RPMI7951 (cell line): ENCODE results near the gene SLC44A3. TPM values are rescaled to one million over a fixed set of nuclear protein-coding genes. Genes with fewer than 3 reads are reported as not detected.
A peak's percentile ranks its signal among the peaks of the same experiment; 100 is the strongest.

Source experiments
- DNase-seq: peaks from one replicate; pipeline ENCODE4 v3.0.0-alpha.2; 2012; ENCODE audit warnings: low read depth
- total RNA-seq: library from RNA; depleted of rRNA; stranded (reverse); fragments of >200 nt; shearing (Covaris generic); gene quantifications from 2 replicates; pipeline ENCODE4 v1.2.3, GENCODE V29; 2014

The SLC44A3 gene
- total RNA-seq, 1 experiment from 2014 or later = 1.1 TPM

DNA sequence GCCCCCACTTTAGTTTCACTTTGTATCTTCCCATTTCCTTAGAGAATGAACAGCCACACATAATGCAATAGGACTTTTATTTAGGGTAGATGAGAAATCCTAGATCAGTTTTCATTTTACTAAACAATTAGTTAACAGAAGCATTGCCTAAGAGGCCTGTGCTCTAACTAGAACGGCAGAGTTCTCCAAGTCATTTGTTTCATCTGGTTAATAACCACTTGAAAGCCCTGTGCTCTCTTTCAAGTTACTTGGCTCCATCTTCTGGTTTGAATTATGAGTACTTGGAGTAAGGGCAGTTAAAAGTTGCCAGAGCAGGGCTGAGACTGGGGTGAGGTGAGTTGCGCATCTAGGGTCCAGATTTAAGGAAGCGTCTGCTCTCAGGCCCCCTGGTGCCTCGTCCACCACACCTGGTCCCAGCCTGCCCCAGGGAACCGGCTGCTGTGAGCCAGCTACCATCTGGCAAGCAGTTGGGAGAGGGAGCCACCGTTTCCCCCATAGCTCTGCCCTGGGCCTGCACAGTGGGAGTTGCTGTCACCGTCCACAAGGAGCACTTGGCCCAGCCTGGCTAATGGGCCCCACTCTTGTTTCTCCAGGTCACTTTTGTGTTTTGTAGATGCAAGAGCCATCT lies 18.1 kb upstream of the SLC44A3 start:
- peak; percentile 90 for DNase-seq

DNA sequence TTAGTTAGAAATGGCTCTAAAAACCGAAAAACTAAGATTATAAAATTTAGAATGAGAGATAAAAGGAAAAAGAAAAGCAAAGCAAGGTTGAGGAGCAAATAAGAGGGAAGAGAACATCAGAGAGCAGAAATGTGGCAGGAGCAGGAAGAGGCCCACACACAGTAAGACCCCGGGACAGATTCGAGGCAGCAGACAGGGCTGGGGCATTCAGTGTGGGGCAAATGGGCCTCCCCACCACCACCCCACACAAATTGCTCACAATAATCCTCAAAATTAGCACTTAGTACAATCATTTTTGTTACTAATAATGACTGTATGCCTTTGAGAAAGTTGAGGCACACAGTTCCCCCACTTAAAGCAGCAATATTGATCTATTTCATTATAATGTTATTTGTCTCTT lies 17.1 kb upstream of the SLC44A3 start:
- no peak for DNase-seq

DNA sequence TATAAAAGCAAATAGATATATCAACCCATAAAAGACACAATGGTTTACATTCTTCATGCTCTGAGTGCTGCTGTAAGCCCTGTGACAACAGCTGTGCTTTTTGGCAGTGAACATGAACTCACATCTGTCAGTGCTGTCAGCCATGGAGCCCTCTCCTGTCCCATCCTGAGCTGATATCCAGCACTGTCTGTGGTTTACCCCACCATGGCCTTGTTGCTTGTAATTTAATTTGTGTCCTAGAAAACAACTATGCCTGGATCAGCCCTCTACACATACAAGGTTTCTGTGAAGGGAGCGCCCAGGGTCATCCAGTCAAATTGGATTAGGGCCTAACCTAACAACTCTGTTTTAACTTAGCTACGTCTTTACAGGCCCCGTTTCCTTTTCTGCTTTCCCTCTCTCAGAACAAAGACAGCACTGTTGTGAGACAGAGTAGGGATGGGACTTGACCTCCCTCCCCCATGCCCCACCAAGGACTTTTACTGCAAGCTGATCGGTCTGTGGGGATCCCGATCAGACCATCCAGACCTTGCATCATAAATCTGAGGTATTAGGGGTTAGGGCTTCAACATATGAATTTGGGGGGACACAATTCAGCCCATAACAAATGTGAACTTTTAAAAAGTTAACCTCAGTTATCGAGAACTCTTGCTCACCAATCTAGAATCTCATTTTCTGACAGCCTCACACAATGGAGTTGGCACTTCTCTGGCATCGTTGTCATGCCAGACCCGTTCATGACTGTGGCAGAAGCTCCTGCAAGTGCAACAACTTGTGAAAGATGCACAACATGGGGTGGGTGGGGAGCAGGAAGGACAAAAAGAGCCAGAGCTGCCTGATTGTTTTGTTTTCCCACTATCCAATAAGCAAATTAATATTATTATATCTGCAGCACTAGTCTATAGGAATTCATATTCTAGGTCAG lies 16.4 kb upstream of the SLC44A3 start:
- DNase-seq = peak; percentile 82

DNA sequence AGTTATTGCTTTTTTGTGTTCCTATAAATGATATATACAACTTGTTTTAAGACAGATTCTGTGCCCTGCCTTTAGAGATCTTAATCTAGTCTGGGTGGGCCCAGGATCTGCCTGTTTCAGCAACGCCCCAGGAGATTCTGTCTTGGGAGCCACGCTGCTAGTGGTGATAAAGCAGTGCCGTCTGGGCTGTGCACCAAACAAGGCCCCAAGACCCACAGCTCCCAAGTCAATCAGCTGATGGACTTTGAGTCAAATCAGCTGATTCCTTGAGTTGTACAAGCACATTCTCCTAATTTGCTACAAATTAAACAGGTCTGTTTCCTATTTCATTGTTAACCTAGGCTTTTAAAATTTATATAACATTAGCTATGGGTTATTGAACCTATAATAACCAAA lies 15.7 kb upstream of the SLC44A3 start:
- DNase-seq = no peak

DNA sequence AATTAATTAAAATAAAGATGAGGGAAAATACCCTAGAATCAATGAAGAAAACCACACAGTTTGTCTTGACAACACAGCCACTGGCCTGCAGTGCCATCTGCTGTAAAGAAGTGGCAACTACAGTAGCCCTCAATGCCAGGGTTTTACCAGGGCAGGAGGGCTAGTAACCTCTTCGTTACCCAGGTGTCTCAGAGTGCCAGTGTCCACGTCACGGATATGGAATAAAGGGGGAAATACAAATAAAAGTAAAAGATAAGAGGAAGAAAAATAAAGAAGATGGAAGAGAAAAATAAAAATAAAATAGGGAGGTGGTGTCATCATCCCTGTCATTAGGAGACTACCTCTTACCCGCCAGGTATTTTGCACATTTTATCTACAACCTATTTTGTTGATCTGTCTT lies 14.2 kb upstream of the SLC44A3 start:
- DNase-seq = peak; percentile 65

DNA sequence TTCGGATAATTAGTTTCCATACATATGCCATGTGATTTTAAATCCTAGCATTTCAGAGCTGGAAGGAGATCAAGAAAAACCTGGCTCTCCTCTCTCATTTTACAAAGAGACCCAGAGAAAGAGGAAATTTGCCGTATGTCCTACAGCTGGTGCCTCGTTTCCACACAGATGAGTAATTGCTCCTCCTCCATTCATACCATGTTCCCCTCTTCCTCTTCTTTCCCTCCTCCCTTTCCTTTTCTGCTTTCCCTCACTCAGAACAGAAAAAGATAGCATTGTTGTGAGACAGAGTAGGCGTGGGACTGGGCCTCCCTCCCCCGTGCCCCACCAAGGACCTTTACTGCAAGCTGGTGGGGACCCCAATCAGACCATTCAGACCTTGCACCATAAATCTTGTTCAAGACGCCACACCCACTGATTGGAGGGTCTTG lies 13.7 kb upstream of the SLC44A3 start:
- peak; percentile 73 for DNase-seq

DNA sequence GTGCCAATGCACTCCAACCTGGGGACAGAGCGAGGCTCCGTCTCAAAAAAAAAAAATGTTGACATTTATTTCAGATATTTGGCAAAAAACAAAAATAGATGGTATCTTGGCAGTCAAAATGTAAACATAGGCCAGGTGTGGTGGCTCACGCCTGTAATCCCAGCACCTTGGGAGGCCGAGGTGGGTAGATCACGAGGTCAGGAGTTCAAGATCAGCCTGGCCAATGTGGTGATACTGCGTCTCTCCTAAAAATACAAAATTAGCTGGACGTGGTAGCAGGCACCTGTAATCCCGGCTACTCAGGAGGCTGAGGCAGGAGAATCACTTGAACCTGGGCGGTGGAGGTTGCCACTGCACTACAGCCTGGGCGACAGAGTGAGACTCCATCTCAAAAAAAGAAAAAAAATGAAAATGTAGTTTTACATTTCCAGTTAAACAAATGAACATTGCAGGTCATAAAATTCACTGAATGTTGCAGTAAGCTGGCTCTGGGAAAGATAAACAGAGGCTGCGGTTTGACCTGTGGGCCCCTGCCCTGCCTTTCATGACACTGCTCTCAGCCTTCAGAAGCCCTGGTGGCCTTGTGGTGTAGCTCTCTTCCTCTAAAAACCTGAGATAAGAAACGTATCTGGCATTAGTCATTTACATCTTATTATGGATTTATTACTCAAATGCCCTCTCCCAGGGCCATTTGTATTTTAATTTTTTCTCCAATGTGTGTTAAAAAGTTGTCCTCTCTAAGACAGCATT lies 12.2 kb upstream of the SLC44A3 start:
- DNase-seq = peak; percentile 64

DNA sequence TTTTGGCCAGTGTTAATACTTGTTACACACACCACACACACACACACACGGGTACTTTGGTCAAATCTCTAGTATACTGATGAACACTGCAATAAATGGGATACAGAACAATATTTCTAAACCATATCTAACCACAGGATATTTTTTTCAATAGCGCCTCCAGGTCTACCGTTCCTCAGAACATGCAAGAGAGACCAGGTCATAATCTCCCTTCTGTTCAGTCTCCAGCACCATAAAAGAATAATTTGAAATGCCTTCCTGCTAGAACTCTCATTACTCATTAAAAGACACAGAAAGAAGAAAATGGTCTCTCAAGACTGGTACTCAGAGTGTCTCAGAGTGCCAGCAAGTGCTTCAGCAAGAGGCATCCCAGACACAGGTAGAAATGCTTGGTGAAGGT lies 11.5 kb upstream of the SLC44A3 start:
- no peak for DNase-seq

DNA sequence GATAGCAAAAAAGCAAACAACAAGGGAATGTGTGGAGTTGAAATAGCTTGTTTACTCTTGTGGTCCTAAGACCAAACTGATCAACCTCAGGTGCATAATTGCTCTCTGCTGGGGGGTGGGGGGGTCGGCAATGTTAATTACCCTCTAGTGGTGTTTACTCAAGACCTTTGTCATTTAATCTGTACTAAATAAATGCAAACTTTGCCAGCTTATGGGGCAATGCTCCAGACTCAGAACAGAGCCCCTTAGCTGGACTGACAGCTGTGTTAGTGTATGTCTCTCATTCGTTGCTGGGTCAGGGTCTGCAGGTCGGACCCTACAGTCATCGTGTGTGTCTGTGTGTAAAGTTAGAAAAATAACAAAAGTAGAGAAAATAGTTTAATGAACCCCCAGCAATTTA lies 7.2 kb upstream of the SLC44A3 start:
- no peak for DNase-seq

DNA sequence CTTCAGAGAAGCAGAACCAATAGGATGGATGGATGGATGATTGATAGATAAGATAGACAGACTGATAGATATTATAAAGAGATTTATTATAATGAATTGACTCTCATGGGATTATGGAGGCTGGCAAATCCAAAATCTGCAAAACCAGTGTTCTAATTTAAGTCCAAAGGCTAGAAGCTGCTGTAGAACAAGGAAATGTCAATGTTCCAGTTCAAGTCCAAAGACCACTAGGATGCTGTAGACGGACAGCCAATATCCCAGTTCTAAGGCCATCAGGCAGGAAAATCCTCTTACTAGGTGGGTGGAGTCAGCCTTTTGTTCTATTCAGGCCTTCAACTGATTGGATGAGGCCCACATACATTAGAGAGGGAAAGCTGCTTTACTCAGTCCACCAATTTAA lies 4.1 kb upstream of the SLC44A3 start:
- no peak for DNase-seq

DNA sequence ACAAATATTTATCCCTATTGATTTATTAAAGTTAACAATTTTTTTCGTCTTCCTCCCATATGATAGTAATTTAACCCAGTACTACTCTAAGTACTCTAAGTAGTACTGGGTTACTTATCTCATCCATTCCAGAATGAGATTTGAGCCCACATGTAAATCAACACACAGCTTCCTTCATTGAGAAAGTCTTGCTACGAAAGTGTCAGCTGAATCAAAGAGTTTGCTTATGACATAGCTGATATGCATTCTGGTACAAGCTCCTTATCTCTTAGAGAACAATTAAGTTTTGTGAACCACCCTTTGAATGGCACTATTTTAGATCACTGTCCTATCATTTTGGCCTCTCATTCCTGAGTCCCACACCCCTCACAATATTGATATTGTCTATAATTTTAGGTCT lies 2.4 kb upstream of the SLC44A3 start:
- DNase-seq = no peak

DNA sequence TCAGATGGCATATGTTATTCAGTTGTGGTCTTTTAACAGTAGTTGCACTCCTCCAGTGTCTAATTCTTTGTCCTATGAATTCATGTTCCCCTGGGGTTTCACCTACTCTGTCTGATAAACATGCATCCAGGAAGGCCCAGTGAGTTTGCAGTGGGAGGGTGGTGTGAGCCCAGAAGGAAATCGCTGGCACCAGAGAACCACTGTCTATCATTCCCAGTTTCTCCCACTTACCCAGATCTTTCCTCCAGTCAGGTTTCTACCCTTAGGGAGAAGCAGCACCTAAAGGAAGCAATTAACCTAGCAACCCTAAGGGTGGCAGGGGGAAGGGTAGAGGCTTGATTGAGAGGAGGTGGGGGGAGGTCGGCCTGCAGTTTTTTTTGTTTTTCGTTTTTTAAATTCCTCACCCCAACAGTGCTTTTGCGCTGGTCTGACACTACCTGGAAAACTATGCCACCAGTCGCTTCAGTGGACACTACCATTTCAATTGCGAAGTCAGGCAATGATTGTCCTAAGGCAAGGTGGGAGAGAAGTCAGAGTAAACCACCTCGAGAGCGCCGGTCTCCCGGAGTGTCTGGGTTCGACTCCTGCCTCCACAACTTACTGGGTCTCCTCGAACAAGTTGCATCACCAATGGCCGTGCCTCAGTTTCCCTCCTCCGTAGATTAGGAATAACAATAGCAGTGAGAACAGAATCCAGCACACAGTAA lies 766 bp upstream of the SLC44A3 start:
- DNase-seq = no peak

DNA sequence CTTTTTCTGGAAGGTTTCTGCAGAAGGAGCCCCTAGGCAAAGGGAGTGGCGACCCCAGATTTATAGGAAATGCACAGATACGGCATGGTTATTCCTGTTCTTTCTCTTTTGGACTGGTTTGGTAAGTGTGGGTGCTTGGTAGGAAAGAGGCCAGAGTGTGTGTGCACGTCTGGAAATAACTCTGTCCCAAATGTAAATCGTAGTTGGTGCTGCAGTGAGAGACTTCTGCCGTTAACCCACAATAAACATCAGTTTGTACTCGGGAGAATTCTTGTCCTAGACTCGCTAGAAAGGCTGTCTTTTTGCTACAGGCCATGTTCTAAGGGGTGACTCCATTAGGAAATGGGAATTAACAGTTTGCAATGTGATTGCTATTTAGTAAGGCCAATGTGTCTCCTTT lies 779 bp downstream of the SLC44A3 start:
- DNase-seq = no peak

DNA sequence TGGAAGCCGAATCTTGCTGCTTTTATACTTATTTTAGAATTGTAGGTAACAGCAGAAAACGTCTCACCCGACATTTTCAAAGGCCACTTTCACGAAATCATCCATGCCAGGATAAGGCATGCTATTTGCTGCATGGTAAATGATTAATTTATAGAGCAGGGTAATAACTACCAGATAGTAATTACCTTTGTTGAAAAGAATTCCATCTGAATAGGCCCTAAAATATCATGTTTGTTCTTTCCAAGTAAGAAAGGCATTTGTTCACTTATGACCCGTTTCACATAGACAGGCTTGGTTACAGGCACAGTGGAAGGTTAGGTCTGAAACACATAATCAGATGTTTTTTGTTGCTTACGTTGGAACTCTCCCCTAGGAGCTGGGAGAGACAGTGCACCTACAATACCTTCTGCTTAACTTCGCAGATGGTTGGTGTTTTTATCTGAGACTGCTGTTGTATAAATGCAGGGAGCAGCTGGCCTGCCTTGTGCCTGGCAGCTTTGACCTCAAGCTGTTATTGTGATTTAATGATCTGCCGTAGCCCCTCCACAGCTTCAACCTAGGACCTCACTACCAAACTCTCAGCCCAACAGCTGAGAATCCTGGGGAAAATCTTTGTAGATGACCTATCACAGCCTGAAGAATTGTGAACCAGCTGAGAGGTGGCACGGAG lies 1.6 kb downstream of the SLC44A3 start:
- DNase-seq = no peak

DNA sequence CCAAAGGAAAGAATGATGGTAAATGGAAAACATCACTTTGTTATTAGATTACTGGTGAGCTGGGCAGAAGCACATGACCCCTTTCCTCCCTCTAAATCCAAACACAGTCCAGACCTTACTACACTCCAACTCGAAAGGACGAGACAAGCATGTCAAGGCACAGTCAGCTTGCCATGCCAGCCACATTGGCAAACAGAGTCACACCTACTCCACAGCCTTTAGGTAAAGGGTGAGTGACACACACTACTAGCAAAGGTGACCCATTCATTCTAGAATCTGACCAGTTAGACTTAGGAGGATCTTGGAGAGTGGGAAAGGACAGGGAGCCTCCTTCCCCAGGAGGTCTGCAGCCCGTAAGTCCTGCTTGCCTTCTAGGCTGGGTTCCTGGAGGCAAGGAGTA lies 3.0 kb downstream of the SLC44A3 start:
- no peak for DNase-seq

DNA sequence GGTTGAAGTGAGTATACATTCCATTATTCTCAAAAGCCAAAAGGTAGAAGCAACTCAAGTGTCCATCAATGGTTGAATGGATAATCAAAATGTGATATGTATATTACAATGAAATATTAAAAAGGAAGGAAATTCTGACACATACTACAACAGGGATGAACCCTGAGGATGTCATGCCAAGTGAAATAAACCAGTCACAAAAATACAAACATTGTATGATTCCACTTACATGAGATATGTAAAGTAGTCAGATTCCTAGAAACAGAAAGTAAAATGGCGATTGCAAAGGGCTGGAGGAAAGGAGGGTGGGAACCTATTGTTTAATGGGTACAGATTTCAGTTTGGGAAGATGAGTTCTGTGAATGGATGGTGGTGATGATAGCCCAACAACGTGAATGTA lies 5.8 kb downstream of the SLC44A3 start:
- DNase-seq = no peak

DNA sequence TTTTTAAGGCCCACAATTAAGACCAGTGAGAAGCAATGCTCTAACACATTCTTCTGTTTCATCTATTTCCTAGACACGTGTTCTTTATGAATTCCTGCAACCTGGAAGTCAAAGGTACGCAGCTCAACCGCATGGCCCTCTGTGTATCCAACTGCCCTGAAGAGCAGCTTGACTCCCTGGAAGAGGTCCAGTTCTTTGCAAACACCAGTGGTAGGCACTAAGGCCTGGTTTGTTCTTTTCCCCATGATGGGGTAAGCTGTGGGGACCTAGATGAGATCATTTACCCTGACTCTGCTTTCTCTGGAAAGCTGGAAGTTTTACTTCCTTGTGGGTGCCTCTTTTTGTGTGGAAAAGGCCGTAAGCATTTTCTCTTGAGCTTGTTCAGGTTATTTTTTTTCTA lies 7.3 kb downstream of the SLC44A3 start:
- no peak for DNase-seq

DNA sequence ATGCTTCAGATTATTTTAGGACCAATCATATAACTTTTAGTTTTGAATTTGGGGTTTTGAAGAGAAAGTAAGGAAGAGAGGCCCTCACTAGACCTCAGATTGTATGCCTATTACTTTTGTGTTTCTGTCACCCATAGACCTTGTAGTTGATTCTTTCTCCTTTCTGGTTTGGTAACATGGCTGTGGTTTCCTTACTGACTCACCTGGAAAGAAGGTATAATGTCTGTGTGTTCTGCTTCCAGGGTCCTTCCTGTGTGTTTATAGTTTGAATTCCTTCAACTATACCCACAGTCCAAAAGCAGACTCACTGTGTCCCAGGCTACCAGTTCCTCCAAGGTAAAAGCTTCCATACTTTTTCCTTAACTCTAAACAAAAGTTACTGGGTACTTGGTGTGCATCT lies 8.1 kb downstream of the SLC44A3 start:
- no peak for DNase-seq

DNA sequence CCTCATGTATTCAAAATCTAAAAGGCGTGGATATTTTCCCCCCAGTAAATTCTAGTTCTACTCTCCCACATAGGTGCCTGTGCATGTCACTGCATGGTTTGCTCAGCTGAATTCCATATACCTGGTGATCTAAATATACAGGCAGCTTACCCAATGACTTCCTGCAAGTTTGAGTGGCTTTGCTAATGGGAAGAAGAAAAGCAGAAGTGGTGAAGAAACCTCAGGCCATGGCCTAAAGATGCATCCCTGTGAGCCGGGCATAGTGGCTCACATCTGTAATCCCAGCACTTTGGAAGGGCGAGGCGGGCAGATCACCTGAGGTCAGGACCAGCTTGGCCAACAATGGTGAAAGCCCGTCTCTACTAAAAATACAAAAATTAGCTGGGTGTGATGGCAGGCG lies 11.5 kb downstream of the SLC44A3 start:
- no peak for DNase-seq

DNA sequence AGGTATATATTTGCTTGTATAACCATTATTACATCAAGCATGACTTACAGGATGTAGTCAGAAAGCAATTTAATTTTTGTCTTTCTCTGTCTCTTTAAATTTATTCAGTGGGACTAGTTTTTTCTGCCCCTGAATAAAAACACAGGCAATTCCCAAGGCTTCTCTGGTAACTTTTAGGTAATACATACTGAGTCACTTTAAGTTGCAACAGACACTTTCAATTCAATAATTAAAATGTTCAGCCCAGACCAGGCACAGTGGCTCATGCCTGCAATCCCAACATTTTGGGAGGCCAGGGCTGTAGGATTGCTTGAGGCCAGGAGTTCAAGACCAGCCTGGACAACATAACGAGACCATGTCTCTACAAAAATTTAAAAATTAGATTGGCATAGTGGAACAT lies 12.3 kb downstream of the SLC44A3 start:
- DNase-seq = no peak

DNA sequence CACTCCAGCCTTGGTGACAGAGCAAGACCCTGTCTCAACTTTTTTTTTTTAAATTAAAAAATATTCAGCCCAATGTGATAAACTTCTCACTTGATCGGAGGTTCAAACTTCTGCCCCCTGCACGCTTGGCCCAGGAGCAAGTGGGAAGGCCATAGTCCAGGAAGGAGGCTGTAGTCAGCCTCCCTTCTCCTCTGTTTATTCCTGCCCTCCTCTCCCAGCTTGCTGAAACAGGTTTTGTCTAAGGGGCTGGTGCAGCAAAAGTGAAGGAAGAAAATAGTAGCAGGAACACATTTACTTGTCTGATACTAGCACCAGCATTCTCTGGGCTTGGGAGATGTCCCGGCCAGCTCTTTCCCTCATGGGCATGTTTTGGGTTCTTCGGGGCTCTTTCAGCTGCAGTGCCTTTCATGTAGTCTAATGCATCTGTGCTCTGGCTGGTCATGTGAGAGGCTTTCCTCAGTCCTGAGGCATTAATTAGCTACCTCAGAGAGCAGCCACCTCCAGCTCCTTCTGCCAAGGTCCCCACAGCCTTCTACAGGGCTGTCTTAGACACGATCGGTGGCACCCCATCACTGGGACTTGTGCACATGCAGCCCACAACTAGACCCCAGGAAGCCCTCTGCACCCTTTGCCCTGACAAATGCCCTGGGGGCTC lies 12.9 kb downstream of the SLC44A3 start:
- DNase-seq = no peak
